Measurements from ENCODE around the gene RRP12.

The RRP12 gene

DNA sequence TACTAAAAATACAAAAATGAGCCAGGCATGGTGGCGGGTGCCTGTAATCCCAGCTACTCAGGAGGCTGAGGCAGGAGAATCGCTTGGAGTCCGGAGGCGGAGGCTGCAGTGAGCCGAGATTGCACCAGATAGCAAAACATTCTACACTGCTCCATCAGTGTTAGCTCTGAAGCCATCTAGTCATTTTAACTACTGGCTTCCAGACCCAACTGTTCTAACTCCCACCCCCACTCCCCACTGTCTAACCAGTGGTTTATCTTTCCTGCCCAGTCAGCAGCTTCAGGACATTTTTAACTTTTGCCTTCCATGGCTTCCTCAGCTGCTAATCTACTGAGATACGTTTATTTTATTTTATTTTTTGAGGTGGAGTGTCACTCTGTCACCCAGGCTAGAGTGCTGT is 88.2 kb downstream of the RRP12 start:
- Mint-ChIP-seq H3K4me1 (no peaks in the 10 kb centered on the region), H3K4me3 (no peak overlapping the region), H3K9me3 (no peaks in the 10 kb centered on the region), H3K27me3 (no peaks in the 10 kb centered on the region), H3K27ac (no peak overlapping the region), H3K36me3 (no peaks in the 10 kb centered on the region)
- no peak for DNase-seq (ENCODE audit: low spot score in 2 of 2)
- no peak for ATAC-seq (ENCODE audit: low read depth)

DNA sequence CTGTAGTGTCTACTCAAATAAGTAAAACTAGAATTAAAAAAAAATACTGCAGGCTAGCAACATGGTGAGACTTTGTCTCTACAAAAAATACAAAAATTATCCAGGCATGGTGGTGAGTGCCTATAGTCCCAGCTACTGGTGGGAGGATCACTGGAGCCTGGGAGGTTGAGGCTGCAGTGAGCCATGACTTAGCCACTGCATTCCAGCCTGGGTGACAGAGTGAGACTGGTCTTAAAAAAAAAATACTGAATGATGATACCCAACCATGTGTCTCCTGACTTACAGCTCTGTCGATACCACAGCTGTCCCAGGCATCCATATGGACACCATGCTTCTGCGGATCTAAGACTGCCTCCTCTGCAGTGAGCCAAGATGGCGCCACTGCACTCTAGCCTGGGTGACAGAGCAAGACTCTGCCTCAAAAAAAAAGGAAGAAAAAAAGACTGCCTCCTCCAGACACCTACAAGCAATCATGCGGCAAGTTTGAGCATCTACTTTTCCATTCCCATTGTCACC is 90.0 kb downstream of the RRP12 start:
- Mint-ChIP-seq H3K4me3 (no peak overlapping the region), H3K4me1 (no peaks in the 10 kb centered on the region), H3K9me3 (no peaks in the 10 kb centered on the region), H3K36me3 (no peaks in the 10 kb centered on the region), H3K27ac (no peak overlapping the region), H3K27me3 (no peaks in the 10 kb centered on the region)
- ATAC-seq (ENCODE audit: low read depth) (no peak), DNase-seq (ENCODE audit: low spot score in 2 of 2) (no peak)

DNA sequence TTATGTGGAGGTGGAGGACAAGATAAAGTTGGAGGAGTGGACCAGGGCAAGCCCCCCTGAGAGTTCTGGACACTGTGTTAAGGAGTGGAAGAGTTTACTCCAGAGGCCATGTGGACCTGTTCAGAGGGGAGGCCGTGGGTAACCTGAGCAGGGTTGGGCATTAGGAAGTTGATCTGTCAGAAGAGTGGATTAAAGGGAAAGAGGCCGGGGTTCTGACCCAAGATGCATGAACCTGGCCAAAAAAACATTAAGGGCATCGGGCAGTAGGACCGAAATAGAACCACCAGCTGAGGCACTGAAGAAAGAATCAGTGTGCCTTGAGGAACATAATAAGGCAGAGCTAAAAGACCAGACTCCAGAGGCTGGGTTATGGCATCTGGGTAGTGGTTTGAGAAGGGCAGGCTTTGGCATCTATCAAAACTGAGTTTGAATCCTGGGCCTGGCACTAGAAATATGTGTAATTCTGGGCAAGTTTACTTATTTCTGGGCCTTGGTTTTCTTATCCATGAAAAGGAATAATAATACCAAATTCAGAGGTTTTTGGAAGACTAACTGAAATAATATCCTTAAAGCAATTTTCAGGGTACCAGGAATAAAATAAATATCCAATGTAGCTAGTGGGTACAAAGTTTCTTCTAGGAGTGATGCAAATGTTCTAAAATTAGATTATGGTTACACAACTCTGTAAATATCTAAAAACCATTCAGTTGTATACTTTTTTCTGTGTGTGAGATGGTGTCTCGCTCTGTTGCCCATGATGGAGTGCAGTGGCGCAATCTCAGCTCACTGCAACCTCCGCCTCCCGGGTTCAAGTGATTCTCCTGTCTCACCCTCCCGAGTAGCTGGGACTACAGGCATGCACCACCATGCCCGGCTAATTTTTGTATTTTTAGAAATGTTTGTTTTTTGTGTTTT is 93.0 kb downstream of the RRP12 start:
- DNase-seq (ENCODE audit: low spot score in 2 of 2) (no peak), ATAC-seq (ENCODE audit: low read depth) (no peak)
- H3K27ac Mint-ChIP-seq: no peak overlapping the region
- H3K27me3 Mint-ChIP-seq: no peaks in the 10 kb centered on the region
- H3K4me3 Mint-ChIP-seq: no peak overlapping the region
- no peaks in the 10 kb centered on the region for H3K4me1 Mint-ChIP-seq
- no peaks in the 10 kb centered on the region for H3K9me3 Mint-ChIP-seq
- no peaks in the 10 kb centered on the region for H3K36me3 Mint-ChIP-seq

DNA sequence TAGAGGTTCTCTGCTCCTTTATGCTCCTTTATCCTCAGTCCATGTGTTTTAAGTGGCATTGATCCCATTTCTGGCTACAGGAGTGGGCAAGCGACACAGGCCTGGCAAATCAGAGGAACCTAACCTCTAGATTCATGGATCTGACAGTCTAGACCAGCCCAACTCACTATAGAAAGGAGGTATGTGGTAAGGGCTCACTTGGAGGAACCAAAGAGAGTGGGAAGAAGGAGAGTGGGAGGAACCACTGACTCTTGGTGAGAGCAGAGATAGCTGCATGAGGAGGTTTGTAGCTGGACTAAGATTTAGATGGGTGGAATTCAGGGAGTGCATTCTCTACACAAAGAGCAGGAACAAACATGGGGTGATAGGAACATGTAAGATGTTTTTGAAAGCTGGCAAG is 93.7 kb downstream of the RRP12 start:
- no peak overlapping the region for H3K27ac Mint-ChIP-seq
- no peaks in the 10 kb centered on the region for H3K4me1 Mint-ChIP-seq
- H3K4me3 Mint-ChIP-seq: no peak overlapping the region
- ATAC-seq (ENCODE audit: low read depth): no peak
- no peak for DNase-seq (ENCODE audit: low spot score in 2 of 2)
- no peaks in the 10 kb centered on the region for H3K27me3 Mint-ChIP-seq
- H3K36me3 Mint-ChIP-seq: no peaks in the 10 kb centered on the region
- no peaks in the 10 kb centered on the region for H3K9me3 Mint-ChIP-seq
